GM18508 (cell line): Measurements from ENCODE around the gene PNMA8C.

Source experiments
- ATAC-seq: cut with Tn5 transposase; IDR thresholded peaks from one replicate; pipeline ENCODE4 v1.9.1; 2021; ENCODE audit warnings: moderate number of reproducible peaks; ENCODE audit not compliant: insufficient read depth, unreplicated experiment

The PNMA8C gene

GRCh38 chr19:46428239-46429135, at the start of gene PNMA8C:
Gene PNMA8C (minus strand): TSS chr19:46428936. CDS start chr19:46428359, 577 bp downstream.
- ATAC-seq: no peak

GRCh38 chr19:46475986-46476385, 47.2 kb upstream of the PNMA8C start:
- ATAC-seq: no peak

DNA sequence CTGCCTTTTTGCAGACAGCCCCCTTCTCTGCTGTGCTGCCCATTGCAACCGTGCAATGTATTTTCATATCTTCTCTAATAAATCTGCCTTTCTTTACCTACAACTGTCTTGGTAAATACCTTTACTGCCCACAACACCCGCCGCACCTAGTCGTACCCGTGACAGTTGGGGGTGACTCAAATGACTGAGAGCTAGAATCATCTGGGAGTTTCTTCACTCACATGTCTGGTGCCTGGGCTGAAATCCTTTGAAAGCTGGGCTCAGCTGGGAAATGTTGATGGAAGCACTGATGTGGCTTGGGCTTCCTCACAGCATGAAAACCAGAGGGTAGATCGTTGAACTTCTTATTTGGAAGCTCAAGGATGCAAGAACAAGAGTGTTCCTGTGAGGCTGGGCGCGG, 45.5 kb upstream of the PNMA8C start:
- ATAC-seq: no peak

DNA sequence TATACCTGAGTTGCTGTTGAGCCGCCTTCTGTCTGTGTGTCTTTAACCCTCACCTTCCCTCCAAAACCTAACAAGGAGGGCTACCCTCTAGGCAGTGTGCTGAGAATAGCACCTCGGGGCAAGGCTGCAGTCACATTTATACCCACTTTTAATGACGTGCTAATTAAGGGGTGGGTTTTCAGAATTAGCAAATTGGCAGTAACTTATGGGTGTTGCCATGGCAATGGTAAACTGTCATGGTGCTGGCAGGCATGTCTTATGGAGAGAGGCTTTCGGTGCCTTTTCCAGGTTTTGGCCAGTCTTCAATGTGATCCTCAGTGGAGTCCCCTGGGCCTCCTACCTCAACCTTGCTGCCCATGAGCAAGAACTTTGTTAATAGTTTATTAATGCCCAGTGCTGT, 43.9 kb upstream of the PNMA8C start:
- ATAC-seq: no peak

- ATAC-seq: no peak
Observed at GRCh38 chr19:46471811-46472543, 43.2 kb upstream of the PNMA8C start.

DNA sequence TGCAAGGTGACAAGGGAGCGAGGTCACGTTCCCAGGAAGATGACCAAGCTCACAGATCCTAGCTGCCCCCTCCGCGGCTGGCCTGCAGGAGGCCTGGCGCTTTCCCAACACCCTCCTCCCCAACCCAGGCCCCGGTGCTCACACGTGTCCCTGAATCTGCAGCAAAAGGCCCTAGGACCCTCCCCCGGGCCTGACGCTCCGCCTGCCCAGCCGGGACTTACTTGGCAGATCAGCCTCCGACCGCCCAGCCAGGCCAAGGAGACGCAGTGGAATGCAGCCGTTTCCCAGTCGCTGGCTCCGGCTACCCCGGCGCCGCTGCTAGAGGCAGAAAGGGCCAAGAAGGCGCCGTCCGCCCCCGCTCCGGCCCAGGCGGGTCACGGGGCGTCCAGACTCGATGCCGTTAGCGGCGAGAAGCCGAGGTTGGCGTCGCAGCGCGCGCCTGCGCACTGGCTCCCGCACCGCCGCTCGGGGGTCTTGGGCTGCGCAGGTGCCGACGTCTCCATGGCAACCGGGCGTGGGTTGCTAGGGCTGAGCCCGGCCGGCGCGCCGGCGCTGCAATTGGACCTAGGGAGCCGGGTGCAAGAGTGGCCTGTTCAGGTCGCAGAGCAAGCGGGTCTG, 42.5 kb upstream of the PNMA8C start, which contains the start of gene PNMA8A:
PNMA8A (minus strand) TSS at position 448 of the 618 bp plus-strand sequence. CDS start 528 bp downstream, outside the sequence.
- no peak for ATAC-seq

GRCh38 chr19:46470376-46470775, 41.6 kb upstream of the PNMA8C start:
- no peak for ATAC-seq

DNA sequence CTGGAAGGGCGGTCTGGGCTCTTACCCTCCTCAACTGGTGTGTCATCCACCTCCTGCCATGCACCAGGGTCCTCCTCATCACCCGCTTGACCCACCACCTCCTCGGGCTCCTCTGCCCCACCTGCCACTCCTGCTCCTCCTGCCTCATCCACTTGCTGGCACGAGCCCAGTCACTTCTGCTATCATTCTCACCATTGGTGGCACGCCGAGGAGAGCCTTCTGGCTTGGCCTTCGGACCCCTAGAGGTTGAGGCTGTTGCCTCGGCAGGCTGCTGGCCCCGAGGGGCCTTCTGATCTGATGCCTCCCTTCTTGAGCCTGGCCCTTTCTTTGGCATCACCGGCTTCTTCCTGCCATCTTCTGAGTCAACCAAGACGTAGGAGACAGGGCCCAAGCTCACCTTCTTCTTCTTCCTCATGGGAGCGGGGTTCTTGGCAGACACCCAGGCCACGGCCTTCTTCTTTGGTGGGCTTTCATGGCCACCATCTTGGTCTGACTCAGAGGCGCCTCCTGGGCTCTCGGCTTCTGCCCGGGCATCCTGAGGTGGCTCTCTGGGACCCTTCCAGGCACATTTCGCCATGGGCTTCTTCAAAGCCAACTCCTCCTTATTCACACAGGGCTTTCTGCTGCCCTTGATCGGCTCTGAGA, 40.9 kb upstream of the PNMA8C start:
- ATAC-seq: no peak

DNA sequence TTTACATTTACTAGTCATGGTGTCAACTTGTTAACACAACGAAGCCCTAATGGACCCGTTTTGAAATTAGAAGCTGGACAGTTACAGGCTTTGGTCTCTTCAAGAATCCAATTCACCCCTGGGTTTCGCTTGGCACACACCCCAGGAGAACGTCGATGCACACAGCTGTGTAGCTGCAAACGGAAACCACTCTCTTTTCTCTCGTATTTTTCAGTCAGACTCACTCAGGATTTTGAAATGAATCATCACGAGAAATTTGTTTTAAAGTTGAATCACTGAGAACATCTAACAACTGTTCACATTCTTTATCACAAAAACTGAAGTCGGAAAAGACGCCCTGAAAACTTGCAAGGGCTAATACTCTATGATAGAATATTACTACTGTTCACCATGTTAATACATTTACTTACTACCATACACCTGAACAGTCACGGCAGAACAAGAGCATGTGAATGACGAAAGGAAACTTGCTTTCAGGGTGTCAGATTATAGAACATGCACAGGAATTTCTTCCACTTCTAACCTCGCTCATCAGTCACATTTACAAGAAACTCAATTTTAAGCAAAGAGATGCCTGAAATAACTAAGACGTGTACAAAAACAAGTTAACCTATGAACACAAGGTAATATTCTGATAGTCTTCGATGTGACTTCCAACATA, 37.9 kb upstream of the PNMA8C start:
- no peak for ATAC-seq

DNA sequence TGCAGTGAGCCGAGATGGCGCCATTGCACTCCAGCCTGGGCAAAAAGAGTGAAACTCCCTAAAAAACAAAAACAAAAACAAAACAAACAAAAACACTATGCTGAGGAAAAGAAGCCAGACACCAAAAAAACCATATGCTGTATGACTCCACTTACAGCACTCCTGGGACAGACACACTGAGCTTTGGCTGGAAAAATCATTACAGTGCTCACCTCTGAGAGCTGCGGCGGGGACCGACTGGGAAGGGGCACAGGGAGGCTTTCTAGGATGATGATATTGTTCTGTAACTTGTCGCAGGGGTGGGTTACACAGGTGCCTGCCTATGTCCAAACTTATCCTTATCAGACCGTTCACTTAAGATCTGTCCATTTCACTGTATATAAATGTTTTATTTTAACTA, 34.8 kb upstream of the PNMA8C start:
- ATAC-seq: no peak

DNA sequence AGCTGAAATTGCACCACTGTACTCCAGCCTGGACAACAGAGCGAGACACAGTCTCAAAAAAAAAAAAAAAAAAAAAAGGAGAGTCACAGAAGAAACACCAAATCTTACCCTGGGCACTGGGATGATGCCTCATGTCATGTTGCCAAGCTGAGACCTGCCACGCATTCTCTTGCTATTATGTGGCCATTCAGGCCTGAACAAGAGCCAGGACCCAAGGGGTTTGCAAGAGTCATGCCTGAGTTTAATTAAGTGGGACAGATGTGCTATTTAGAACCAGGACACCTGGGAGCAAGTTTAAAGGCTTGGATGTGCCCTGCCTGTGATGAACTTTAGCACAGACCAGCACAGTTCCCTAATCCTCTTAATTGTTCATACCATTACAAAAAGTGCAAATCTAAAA, 32.8 kb upstream of the PNMA8C start:
- no peak for ATAC-seq

DNA sequence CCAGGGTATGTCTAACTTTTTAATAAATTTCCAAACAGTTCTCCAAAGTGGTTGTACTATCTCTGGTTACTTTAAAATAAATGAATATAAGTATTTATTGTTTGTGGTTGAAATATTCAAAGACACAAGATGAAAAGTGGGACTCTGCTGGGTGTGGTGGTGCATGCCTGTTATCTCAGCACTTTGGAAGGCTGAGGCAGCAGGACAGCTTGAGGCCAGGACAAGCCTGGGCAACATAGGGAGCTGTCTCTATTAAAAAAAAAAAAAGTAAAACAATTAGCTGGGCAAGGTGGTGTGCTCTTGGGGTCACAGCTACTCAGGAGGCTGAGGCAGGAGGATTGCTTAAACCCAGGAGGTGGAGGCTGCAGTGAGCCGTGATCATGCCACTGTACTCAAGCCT, 32.2 kb upstream of the PNMA8C start:
- ATAC-seq: no peak

DNA sequence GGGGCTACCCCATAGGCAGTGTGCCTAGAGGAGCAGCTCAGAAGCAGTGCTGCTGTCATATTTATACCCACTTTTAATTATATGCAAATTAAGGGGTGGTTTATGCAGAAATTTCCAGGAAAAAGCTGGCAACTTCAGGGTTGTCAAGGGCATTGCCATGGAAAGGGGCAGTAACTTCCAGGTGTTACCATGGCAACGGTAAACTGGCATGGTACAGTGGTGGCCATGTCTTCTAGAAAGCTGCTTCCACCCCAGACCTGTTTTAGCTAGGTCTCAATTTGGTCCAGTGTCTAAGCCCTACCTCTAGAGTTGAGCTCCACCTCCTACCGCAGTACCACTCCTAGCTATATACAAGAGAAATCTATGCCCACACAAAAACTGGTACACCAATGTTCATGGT, 31.3 kb upstream of the PNMA8C start:
- no peak for ATAC-seq

GRCh38 chr19:46456930-46457329, 28.2 kb upstream of the PNMA8C start:
- no peak for ATAC-seq

DNA sequence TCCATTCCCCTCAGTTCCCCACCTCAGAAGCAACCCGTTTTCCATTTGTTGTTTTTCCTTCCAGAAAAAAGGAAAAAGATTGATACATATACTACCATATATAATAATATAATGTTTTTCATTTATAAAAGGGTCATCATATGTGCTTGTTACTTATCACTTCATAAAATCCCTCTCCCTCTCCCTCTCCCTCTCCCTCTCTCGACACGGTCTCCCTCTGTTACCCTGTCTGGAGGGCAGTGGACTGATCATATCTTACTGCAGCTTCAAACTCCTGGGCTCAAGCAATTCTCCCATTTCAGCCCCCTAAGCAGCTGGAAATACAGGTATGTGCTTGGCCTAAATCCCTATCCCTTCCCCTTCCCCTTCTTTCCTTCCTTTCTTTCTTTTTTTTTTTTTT, 25.5 kb upstream of the PNMA8C start:
- no peak for ATAC-seq

DNA sequence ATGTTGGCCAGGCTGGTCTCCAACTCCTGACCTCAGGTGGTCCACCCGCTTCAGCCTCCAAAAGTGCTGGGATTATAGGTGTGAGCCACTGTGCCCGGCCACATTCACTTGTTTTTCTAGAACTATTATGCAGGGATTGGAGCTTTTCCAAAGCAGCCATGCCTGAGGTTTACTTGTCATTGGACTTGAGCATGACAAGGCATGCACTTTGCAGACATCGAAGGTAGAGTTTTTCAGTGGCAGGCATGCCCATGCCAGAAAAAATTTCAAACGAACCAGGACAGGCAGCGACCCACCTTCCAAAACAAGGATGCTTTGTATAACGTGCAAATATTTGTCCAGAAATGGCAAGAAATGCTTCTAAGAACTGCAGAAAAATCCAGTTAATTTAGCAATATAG, 24.9 kb upstream of the PNMA8C start:
- no peak for ATAC-seq

GRCh38 chr19:46452186-46452585, 23.4 kb upstream of the PNMA8C start:
- ATAC-seq: no peak

DNA sequence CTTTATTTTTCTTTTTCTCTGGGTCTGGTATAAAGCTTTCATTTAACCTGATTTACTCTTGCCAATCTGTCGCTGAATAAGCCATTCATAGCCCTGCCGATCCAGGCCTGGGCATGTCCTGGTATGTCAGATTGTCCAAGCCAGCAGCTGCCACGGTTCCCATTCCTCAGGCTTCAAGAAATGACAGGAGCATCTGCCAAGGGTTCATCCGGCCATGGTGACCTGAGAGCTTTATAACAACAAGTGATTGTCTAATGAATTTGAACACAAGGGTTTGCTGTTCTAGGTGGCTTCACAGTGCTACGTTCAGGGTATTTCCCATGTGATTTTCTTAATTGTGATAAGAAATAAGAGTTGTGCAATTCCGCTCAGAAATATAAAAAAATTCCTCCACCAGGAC, 22.6 kb upstream of the PNMA8C start:
- ATAC-seq: no peak

DNA sequence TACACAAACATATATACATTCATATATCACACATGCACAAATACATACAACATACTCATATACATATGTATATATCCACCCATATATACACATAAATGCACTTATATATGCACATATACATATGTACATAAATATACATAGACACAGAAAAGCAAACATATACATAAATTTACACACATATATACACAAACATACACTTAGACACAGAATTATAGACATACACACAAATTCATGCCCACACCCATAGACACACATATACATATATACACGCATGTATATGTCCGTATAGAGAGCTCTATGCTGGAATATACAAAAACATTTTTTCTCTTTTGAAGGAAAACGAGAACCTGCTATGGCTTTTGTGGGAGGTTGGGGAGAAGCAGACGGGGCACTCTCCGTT, 22.0 kb upstream of the PNMA8C start:
- ATAC-seq: no peak

DNA sequence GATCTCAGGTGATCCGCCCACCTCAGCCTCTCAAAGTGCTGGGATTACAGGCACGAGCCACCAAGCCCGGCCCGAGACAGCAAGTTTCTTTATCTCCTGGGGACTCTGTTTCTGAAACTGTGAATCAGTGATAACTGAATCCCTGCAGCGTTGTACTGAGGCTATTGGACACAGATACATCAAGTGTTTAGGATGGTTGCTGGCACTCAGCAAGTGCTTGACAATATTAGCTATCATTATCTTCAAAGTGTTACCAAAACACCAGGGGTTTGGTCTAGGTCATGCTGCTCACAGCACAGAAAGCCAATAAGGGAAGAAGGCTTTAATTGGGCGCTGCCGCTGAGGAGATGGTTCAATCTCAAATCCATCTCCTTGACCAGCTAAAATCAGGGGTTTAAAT, 20.5 kb upstream of the PNMA8C start:
- ATAC-seq: no peak
